K562 (cell line): ENCODE data around the gene ABCC5. TPM values are rescaled to one million over a fixed set of nuclear protein-coding genes. Genes with fewer than 3 reads are reported as not detected.

ENCODE experiments used
- ATAC-seq: fragments of 200-7000 bp; cut with Tn5 transposase; 3 replicates; pipeline ENCODE4 v1.9.1; 2020; ENCODE audit warnings: moderate library complexity
- BruUV-seq: library from RNA; stranded (reverse); fragments of 400-500 nt; replicated peaks from 2 replicates; lab custom pipeline; 2021; lab: Mats Ljungman, UMichigan
- CTCF ChIA-PET: fragments of 300-600 bp; formaldehyde crosslinking; extraction: SDS; loops from one replicate; lab custom pipeline; 2021; ENCODE audit warnings: low intra/inter-chr PET ratio; lab: Yijun Ruan, JAX
- POLR2A ChIA-PET: fragments of 300-600, 350-650 bp; sonication (Branson Sonifier 250); formaldehyde crosslinking; extraction: SDS; loops from one replicate; lab custom pipeline; 2021; ENCODE audit warnings: antibody characterized with exemption, inconsistent platforms; lab: Yijun Ruan, JAX
- DNase-seq, 4 experiments: peaks; one replicate each; pipeline versions ENCODE4 v3.0.0 to v3.0.0-alpha.2; 2011 to 2018; ENCODE audit warnings: low spot score in 3 of 4, mixed read lengths in 3 of 4; ENCODE audit errors: extremely low read depth in 1 of 4
- FAIRE-seq: peaks from 2 replicates; lab custom pipeline; 2011; peaks lifted over from hg19 to GRCh38; lab: Jason Lieb, UNC
- H2AFZ ChIP-seq: 2 replicates; pipeline ENCODE4 v1.6.0; 2011; ENCODE audit warnings: low read depth, low read length, control low read depth, inconsistent platforms
- H3K27ac ChIP-seq: fragments of 200-600 bp; 3 replicates; pipeline ENCODE4 v1.8.0; 2011; ENCODE audit warnings: low read depth, mild to moderate bottlenecking, control low read depth, inconsistent platforms, low read length, moderate library complexity, mixed read lengths; ENCODE audit errors: extremely low read depth
- H3K27me3 ChIP-seq, 2 experiments: fragments of 300-600 bp in 1 of 2; 2 replicates in 1 of 2; 3 replicates in 1 of 2; pipeline versions ENCODE4 v1.6.0 to v1.8.0; 2011; ENCODE audit warnings: inconsistent platforms in 2 of 2, low read length in 2 of 2, mild to moderate bottlenecking in 1 of 2, mixed read lengths in 1 of 2, moderate library complexity in 1 of 2; ENCODE audit not compliant: control insufficient read depth in 2 of 2, insufficient read depth in 2 of 2
- H3K36me3 ChIP-seq: fragments of 300-600 bp; 3 replicates; pipeline ENCODE4 v1.8.0; 2011; ENCODE audit warnings: mild to moderate bottlenecking, low read length, inconsistent platforms; ENCODE audit not compliant: control insufficient read depth, insufficient read depth
- H3K4me1 ChIP-seq, 2 experiments: fragments of 200-600 bp in 1 of 2; replicated peaks in 1 of 2; 2 replicates in 1 of 2; 3 replicates in 1 of 2; pipeline versions ENCODE4 v1.5.1 to v1.8.0; 2011; ENCODE audit warnings: inconsistent platforms in 2 of 2, low read length in 2 of 2, mild to moderate bottlenecking in 1 of 2, mixed read lengths in 1 of 2, moderate library complexity in 1 of 2; ENCODE audit not compliant: control insufficient read depth in 2 of 2, insufficient read depth in 2 of 2
- H3K4me2 ChIP-seq: 2 replicates; pipeline ENCODE4 v1.6.1; 2011; ENCODE audit warnings: low read length, control low read depth, inconsistent platforms, mixed read lengths; ENCODE audit not compliant: insufficient read depth
- H3K4me3 ChIP-seq: fragments of 200-600 bp; sonication (generic), shearing (Covaris generic); 2 replicates; pipeline ENCODE4 v1.5.1; 2016; ENCODE audit warnings: control low read depth, inconsistent platforms
- H3K79me2 ChIP-seq: fragments of 200-600 bp; 3 replicates; pipeline ENCODE4 v1.8.0; 2011; ENCODE audit warnings: low read length, inconsistent platforms; ENCODE audit not compliant: control insufficient read depth, insufficient read depth
- H3K9ac ChIP-seq, 2 experiments: 2 replicates each; pipeline versions ENCODE4 v1.6.0 to v1.6.1; 2011; ENCODE audit warnings: low read depth in 2 of 2, low read length in 2 of 2, control low read depth in 1 of 2, inconsistent platforms in 1 of 2, mild to moderate bottlenecking in 1 of 2, mixed read lengths in 1 of 2; ENCODE audit not compliant: insufficient read depth in 1 of 2
- H3K9me1 ChIP-seq: one replicate; pipeline ENCODE4 v1.6.0; 2011; ENCODE audit warnings: inconsistent platforms, mild to moderate bottlenecking, low read length, moderate library complexity; ENCODE audit not compliant: control insufficient read depth, insufficient read depth
- H3K9me3 ChIP-seq: replicated peaks from 2 replicates; pipeline ENCODE4 v1.5.1; 2011; ENCODE audit warnings: low read depth, low read length, inconsistent platforms; ENCODE audit not compliant: control insufficient read depth, insufficient read depth
- H4K20me1 ChIP-seq: replicated peaks from 2 replicates; pipeline ENCODE4 v1.6.1; 2011; ENCODE audit warnings: low read length, inconsistent platforms, mixed read lengths; ENCODE audit not compliant: control insufficient read depth, insufficient read depth
- ASH1L ChIP-seq: fragments of 450-650 bp; IDR thresholded peaks from 2 replicates; pipeline ENCODE4 v1.6.1; 2018; ENCODE audit warnings: borderline replicate concordance, mild to moderate bottlenecking, low read depth; ENCODE audit not compliant: partially characterized antibody
- BHLHE40 ChIP-seq: IDR thresholded peaks from 2 replicates; pipeline ENCODE4 v1.6.1; 2011; ENCODE audit warnings: low read length, improper control_type of control experiment
- ERF ChIP-seq: fragments of 450-650 bp; formaldehyde crosslinking; IDR thresholded peaks from 2 replicates; pipeline ENCODE4 v1.4.0; 2020; ENCODE audit warnings: mild to moderate bottlenecking, mixed read lengths
- FOSL1 ChIP-seq: fragments of 200-800 bp; sonication (Bioruptor generic); conservative IDR thresholded peaks from 2 replicates; pipeline ENCODE4 v1.6.1; 2016; ENCODE audit warnings: missing genetic modification characterization, missing compliant biosample characterization
- GTF2A2 ChIP-seq: IDR thresholded peaks from 2 replicates; pipeline ENCODE4 v1.6.1; 2016; ENCODE audit warnings: mild to moderate bottlenecking, missing genetic modification characterization, missing compliant biosample characterization
- JUN ChIP-seq, 2 experiments: sonication (generic) in 1 of 2; formaldehyde crosslinking in 1 of 2; IDR thresholded peaks; 2 replicates each; pipeline versions ENCODE4 v1.6.1 to v1.8.0; 2012 to 2022; ENCODE audit warnings: borderline replicate concordance in 2 of 2, mild to moderate bottlenecking in 2 of 2, improper control_type of control experiment in 1 of 2, low read depth in 1 of 2, low read length in 1 of 2, missing genetic modification reagents in 1 of 2
- PHTF2 ChIP-seq: fragments of 250-450 bp; sonication (Bioruptor Pico); IDR thresholded peaks from 2 replicates; pipeline ENCODE4 v1.5.0; 2021; ENCODE audit warnings: mild to moderate bottlenecking
- SRSF9 ChIP-seq: fragments of 200-400 bp; formaldehyde crosslinking; IDR thresholded peaks from 2 replicates; pipeline ENCODE4 v1.6.1; 2017; ENCODE audit warnings: low read depth, low read length, borderline replicate concordance
- TAF9B ChIP-seq: fragments of 450-650 bp; IDR thresholded peaks from 2 replicates; pipeline ENCODE4 v1.6.1; 2018; ENCODE audit warnings: mild to moderate bottlenecking; ENCODE audit not compliant: partially characterized antibody
- ZNF134 ChIP-seq: fragments of 250-450 bp; sonication (Bioruptor Pico); conservative IDR thresholded peaks from 2 replicates; pipeline ENCODE4 v1.4.0; 2020
- ZNF263 ChIP-seq: sonication (generic); formaldehyde crosslinking; IDR thresholded peaks from 2 replicates; pipeline ENCODE4 v1.8.0; 2022; ENCODE audit warnings: mild to moderate bottlenecking, missing genetic modification reagents, borderline replicate concordance
- ZNF764 ChIP-seq: fragments of 250-450 bp; sonication (Bioruptor Pico); IDR thresholded peaks from 2 replicates; pipeline ENCODE4 v1.4.0; 2020; ENCODE audit warnings: low read depth, mild to moderate bottlenecking, moderate library complexity
- ZNF780A ChIP-seq: fragments of 250-450 bp; sonication (Bioruptor Pico); IDR thresholded peaks from 2 replicates; pipeline ENCODE4 v1.5.0; 2021; ENCODE audit warnings: mild to moderate bottlenecking
- WGBS: fragments of 100-300 bp; shearing (Covaris generic); methylation state at CpG from one replicate; pipeline ENCODE4 v1.1.6; 2016; ENCODE audit warnings: low coverage, mixed read lengths; ENCODE audit not compliant: insufficient coverage; ENCODE audit errors: missing lambda C conversion rate; 5-methylcytosine and 5-hydroxymethylcytosine counted together
- in situ Hi-C: fragments of 300-500 bp; cut with MboI; formaldehyde crosslinking; loops from 4 replicates; pipeline ENCODE4 v1.15.0; 2018; ENCODE audit warnings: inconsistent platforms, mixed read lengths
- intact Hi-C: fragments of 100-400 bp; cut with micrococcal nuclease; formaldehyde crosslinking; loops from 2 replicates; pipeline ENCODE4 v1.14.2; 2022
- polyA plus RNA-seq, 8 experiments: library from polyadenylated mRNA; depleted of rRNA in 4 of 8; stranded (reverse) in 5 of 8; unstranded in 3 of 8; fragments of >200 nt; fragmentation: Nextera tagmentation in 2 of 8; fragmentation: Illumina TruSeq in 1 of 8; extraction: Ambion mirVana in 2 of 8; extraction: Trizol in 1 of 8; gene quantifications; 2 replicates each; pipeline versions ENCODE4 v1.2.1 to v1.2.3, GENCODE V29; 2011 to 2014; ENCODE audit warnings: inconsistent platforms in 1 of 8, missing spikeins in 1 of 8
- total RNA-seq, 7 experiments: library from RNA; depleted of rRNA in 6 of 7; stranded (reverse); fragments of >200 nt in 6 of 7; fragmentation: Illumina TruSeq in 2 of 7; extraction: Trizol in 2 of 7; gene quantifications; 2 replicates each; pipeline versions ENCODE4 v1.2.1 to v1.2.3, GENCODE V29; 2011 to 2021; ENCODE audit warnings: low replicate concordance in 1 of 7
- TF ChIP-seq, protein P1 (sequence below): sonication (generic); formaldehyde crosslinking; IDR thresholded peaks from 2 replicates; pipeline ENCODE4 v1.8.0; 2023; ENCODE audit warnings: mild to moderate bottlenecking, missing genetic modification reagents
- TF ChIP-seq, protein P2 (sequence below): fragments of 450-650 bp; IDR thresholded peaks from 2 replicates; pipeline ENCODE4 v1.6.1; 2017; ENCODE audit warnings: antibody characterized with exemption

The ABCC5 gene
- total and polyA plus RNA-seq, 9 of the 15 experiments (the other 6 are each of a cell fraction or from before 2014, with no cell fraction given), result 22.0 to 53.0 (median 41.9) TPM

- WGBS, result 78% methylated on average over 4 of the region's 5 CpGs
- Histone ChIP-seq H2AFZ (no peak overlapping the region), H3K9me1 (no peaks in the 10 kb centered on the region), H3K4me2 (no peak overlapping the region), H3K27me3 (no peaks in the 10 kb centered on the region), H3K4me1 (peaks cover 0 to 12% of the 10 kb centered on the region in 2 experiments; a peak in 3 of 5 replicates), H3K9ac (no peak overlapping the region), H3K27ac (no peak overlapping the region), H3K9me3 (no peaks in the 10 kb centered on the region), H3K36me3 (peaks cover 85% of the 10 kb centered on the region), H3K79me2 (no peaks in the 10 kb centered on the region), H4K20me1 (no peaks in the 10 kb centered on the region), H3K4me3 (no peak overlapping the region)
- DNase-seq (no peak), FAIRE-seq (no peak), ATAC-seq (no peak)
- ChIA-PET CTCF (no interaction called here), POLR2A (interaction anchor here (1.0 to 1.9 kb wide), 4 partner anchors 8 to 17 kb away, joined by 3 to 9 read pairs (median 5); no protein-coding TSS in a partner anchor)
- in situ Hi-C loops (no loop called here), intact Hi-C loops (no loop called here)
- BruUV-seq, result no TSS peak
- TF ChIP-seq ERF (no peak), FOSL1 (tag) (no peak), GTF2A2 (tag) (no peak), BHLHE40 (no peak), PHTF2 (CRISPR knock-in tag) (no peak), JUN (IDR thresholded peaks at IDR 0.05; ENCODE audit: borderline replicate concordance, low read depth, low read length) (no peak), JUN (CRISPR knock-in tag; IDR thresholded peaks at IDR 0.05; ENCODE audit: borderline replicate concordance) (no peak), TAF9B (no peak), ZNF134 (CRISPR knock-in tag) (no peak), ZNF263 (CRISPR knock-in tag) (no peak), ZNF780A (CRISPR knock-in tag) (no peak), ASH1L (no peak), ZNF764 (CRISPR knock-in tag) (no peak), SRSF9 (no peak)
- TF ChIP-seq, protein P1, sequence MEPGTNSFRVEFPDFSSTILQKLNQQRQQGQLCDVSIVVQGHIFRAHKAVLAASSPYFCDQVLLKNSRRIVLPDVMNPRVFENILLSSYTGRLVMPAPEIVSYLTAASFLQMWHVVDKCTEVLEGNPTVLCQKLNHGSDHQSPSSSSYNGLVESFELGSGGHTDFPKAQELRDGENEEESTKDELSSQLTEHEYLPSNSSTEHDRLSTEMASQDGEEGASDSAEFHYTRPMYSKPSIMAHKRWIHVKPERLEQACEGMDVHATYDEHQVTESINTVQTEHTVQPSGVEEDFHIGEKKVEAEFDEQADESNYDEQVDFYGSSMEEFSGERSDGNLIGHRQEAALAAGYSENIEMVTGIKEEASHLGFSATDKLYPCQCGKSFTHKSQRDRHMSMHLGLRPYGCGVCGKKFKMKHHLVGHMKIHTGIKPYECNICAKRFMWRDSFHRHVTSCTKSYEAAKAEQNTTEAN (CRISPR knock-in tag), result no peak
- TF ChIP-seq, protein P2, sequence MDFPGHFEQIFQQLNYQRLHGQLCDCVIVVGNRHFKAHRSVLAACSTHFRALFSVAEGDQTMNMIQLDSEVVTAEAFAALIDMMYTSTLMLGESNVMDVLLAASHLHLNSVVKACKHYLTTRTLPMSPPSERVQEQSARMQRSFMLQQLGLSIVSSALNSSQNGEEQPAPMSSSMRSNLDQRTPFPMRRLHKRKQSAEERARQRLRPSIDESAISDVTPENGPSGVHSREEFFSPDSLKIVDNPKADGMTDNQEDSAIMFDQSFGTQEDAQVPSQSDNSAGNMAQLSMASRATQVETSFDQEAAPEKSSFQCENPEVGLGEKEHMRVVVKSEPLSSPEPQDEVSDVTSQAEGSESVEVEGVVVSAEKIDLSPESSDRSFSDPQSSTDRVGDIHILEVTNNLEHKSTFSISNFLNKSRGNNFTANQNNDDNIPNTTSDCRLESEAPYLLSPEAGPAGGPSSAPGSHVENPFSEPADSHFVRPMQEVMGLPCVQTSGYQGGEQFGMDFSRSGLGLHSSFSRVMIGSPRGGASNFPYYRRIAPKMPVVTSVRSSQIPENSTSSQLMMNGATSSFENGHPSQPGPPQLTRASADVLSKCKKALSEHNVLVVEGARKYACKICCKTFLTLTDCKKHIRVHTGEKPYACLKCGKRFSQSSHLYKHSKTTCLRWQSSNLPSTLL, result no peak
These were observed 72.9 kb downstream of the ABCC5 start for GRCh38 chr3:183944775-183945174.
